ENCODE results near the gene ELK3. TPM values are rescaled to one million over a fixed set of nuclear protein-coding genes. Genes with fewer than 3 reads are reported as not detected.

The ELK3 gene
- total RNA-seq, 1 experiment from 2014 or later: 5.7 TPM

Other genes starting within 250 kb of the ELK3 start
- gene HAL, start 198.0 kb upstream of the ELK3 start, total RNA-seq (2014; rRNA removed; shearing (Covaris generic); ENCODE audit: low replicate concordance): not detected in 2 replicates
- gene LTA4H, start 158.8 kb upstream of the ELK3 start, total RNA-seq (2014; rRNA removed; shearing (Covaris generic); ENCODE audit: low replicate concordance): 45.7 and 50.4 TPM in 2 replicates
- 18.4 and 57.2 TPM in 2 replicates for gene CDK17, start 206.1 kb downstream of the ELK3 start, total RNA-seq (2014; rRNA removed; shearing (Covaris generic); ENCODE audit: low replicate concordance)

All from MG63 (cell line).